HepG2 (cell line): ENCODE results near the gene SIAH1. TPM values are rescaled to one million over a fixed set of nuclear protein-coding genes. Genes with fewer than 3 reads are reported as not detected.

Experiments used
- ELF3 ChIP-seq: IDR thresholded peaks from 2 replicates; pipeline ENCODE4 v1.6.1; 2016; ENCODE audit warnings: missing genetic modification reagents, missing compliant biosample characterization
- HMGA1 ChIP-seq: sonication (generic); formaldehyde crosslinking; conservative IDR thresholded peaks from 2 replicates; pipeline ENCODE4 v1.4.0; 2020; ENCODE audit warnings: missing genetic modification reagents
- TFDP1 ChIP-seq: IDR thresholded peaks from 2 replicates; pipeline ENCODE4 v1.6.1; 2016; ENCODE audit warnings: missing compliant biosample characterization, missing genetic modification reagents, borderline replicate concordance
- THRA ChIP-seq: sonication (generic); formaldehyde crosslinking; IDR thresholded peaks from 2 replicates; pipeline ENCODE4 v1.4.0; 2020; ENCODE audit warnings: missing genetic modification reagents, borderline replicate concordance
- ZBED4 ChIP-seq: sonication (generic); formaldehyde crosslinking; IDR thresholded peaks from 2 replicates; pipeline ENCODE4 v1.4.0; 2020; ENCODE audit warnings: missing genetic modification reagents, borderline replicate concordance
- ZBTB40 ChIP-seq, 2 experiments: fragments of 450-650 bp in 1 of 2; sonication (generic) in 1 of 2; formaldehyde crosslinking in 1 of 2; IDR thresholded peaks; 2 replicates each; pipeline versions ENCODE4 v1.6.1 to v1.8.0; 2016 to 2022; ENCODE audit warnings: antibody characterized with exemption in 1 of 2, mild to moderate bottlenecking in 1 of 2, missing genetic modification reagents in 1 of 2
- ZNF232 ChIP-seq: sonication (generic); formaldehyde crosslinking; IDR thresholded peaks from 2 replicates; pipeline ENCODE4 v1.4.0; 2020; ENCODE audit warnings: missing genetic modification reagents, borderline replicate concordance
- ZNF891 ChIP-seq: sonication (generic); formaldehyde crosslinking; IDR thresholded peaks from 2 replicates; pipeline ENCODE4 v1.5.0; 2020; ENCODE audit warnings: mild to moderate bottlenecking, missing genetic modification reagents
- polyA plus RNA-seq, 8 experiments: library from polyadenylated mRNA; depleted of rRNA in 3 of 8; stranded (reverse) in 7 of 8; unstranded in 1 of 8; fragments of >200 nt; fragmentation: Illumina TruSeq in 4 of 8; extraction: Trizol in 4 of 8; gene quantifications; 2 replicates each; pipeline versions ENCODE4 v1.2.1 to v1.2.3, GENCODE V29; 2011 to 2016; ENCODE audit warnings: low read depth in 4 of 8, missing spikeins in 1 of 8, mixed read lengths in 1 of 8; ENCODE audit not compliant: insufficient read depth in 1 of 8
- total RNA-seq, 5 experiments: library from RNA; depleted of rRNA; stranded (reverse); fragments of >200 nt; fragmentation: Illumina TruSeq; extraction: Trizol; gene quantifications; 2 replicates each; pipeline ENCODE4 v1.2.3, GENCODE V29; 2016; ENCODE audit warnings: low read depth in 1 of 5

The SIAH1 gene
- total and polyA plus RNA-seq, 2 of the 13 experiments (the other 11 are each of a cell fraction or from before 2014, with no cell fraction given) = 16.0 to 28.6 TPM

GRCh38 chr16:48385253-48386150 lies at the start of gene SIAH1 (continued):
- no peak for TF ChIP-seq ZBED4 (CRISPR knock-in tag)
- no peak for TF ChIP-seq HMGA1 (CRISPR knock-in tag)
- peak; percentile 70; the same call in 1 of the 2 replicates for TF ChIP-seq ZNF891 (CRISPR knock-in tag)
- TF ChIP-seq ELF3 (CRISPR knock-in tag) = peak; percentile 54
- TF ChIP-seq THRA (CRISPR knock-in tag) = no peak
- peak; percentile 75; the same call in 1 of the 2 replicates for TF ChIP-seq ZNF232 (CRISPR knock-in tag)
- TF ChIP-seq TFDP1 (CRISPR knock-in tag) = peak; percentile 53; the same call in 1 of the 2 replicates
- TF ChIP-seq ZBTB40 (IDR thresholded peaks at IDR 0.05) = no peak
- TF ChIP-seq ZBTB40 (CRISPR knock-in tag; IDR thresholded peaks at IDR 0.05) = peak; percentile 78
